Common myeloid progenitor, CD34-positive (primary cell): ENCODE results near the gene CCDC39.
"Not testable (repeated sequence)": the region's sequence is repeated elsewhere in the genome, so short reads cannot be mapped to it uniquely, and the experiment has no call there.

Source experiments
- CTCF ChIA-PET: fragments of 350-600 bp; sonication (Branson Sonifier 250); formaldehyde crosslinking; loops from one replicate; lab custom pipeline; 2021; ENCODE audit warnings: antibody characterized with exemption; lab: Charles Lee
- POLR2A ChIA-PET: fragments of 350-600 bp; sonication (Branson Sonifier 250); formaldehyde crosslinking; loops from one replicate; lab custom pipeline; 2021; ENCODE audit warnings: antibody characterized with exemption; lab: Charles Lee
- DNase-seq, 3 donors: peaks; one replicate each; pipeline versions ENCODE4 v3.0.0 to v3.0.0-alpha.2; 2013
- H3K27ac ChIP-seq, 2 experiments: 1 replicate in 1 of 2; 2 replicates in 1 of 2; pipeline ENCODE4 v1.7.0; 2013; ENCODE audit warnings: inconsistent platforms in 2 of 2, low read length in 2 of 2, mild to moderate bottlenecking in 2 of 2, low read depth in 1 of 2, moderate library complexity in 1 of 2; ENCODE audit not compliant: severe bottlenecking in 2 of 2, insufficient read depth in 1 of 2, poor library complexity in 1 of 2
- H3K27me3 ChIP-seq, 5 experiments: replicated peaks in 2 of 5; 1 replicate in 3 of 5; 2 replicates in 2 of 5; pipeline versions ENCODE4 v1.6.1 to v1.7.0; 2013; ENCODE audit warnings: low read length in 4 of 5, mild to moderate bottlenecking in 2 of 5, moderate library complexity in 2 of 5, inconsistent platforms in 1 of 5; ENCODE audit not compliant: insufficient read depth in 5 of 5, control insufficient read depth in 4 of 5
- H3K36me3 ChIP-seq, 4 experiments: 1 replicate in 2 of 4; 2 replicates in 2 of 4; pipeline versions ENCODE4 v1.6.1 to v1.7.0; 2013; ENCODE audit warnings: low read length in 3 of 4, control low read depth in 1 of 4, mild to moderate bottlenecking in 1 of 4; ENCODE audit not compliant: control insufficient read depth in 4 of 4, insufficient read depth in 4 of 4
- H3K4me1 ChIP-seq, 4 experiments: 1 replicate in 3 of 4; 2 replicates in 1 of 4; pipeline versions ENCODE4 v1.6.1 to v1.7.1; 2013; ENCODE audit warnings: low read length in 3 of 4, mild to moderate bottlenecking in 3 of 4, control low read depth in 1 of 4, inconsistent platforms in 1 of 4, moderate library complexity in 1 of 4; ENCODE audit not compliant: control insufficient read depth in 4 of 4, insufficient read depth in 4 of 4; ENCODE audit errors: control extremely low read depth in 1 of 4
- H3K4me3 ChIP-seq, 7 experiments: 1 replicate in 4 of 7; 2 replicates in 3 of 7; pipeline versions ENCODE4 v1.5.1 to v1.7.0; 2013; ENCODE audit warnings: mild to moderate bottlenecking in 7 of 7, low read length in 6 of 7, moderate library complexity in 6 of 7, inconsistent platforms in 2 of 7, low read depth in 2 of 7, control low read depth in 1 of 7; ENCODE audit not compliant: insufficient read depth in 4 of 7, control insufficient read depth in 1 of 7; ENCODE audit errors: extremely low read depth in 1 of 7
- H3K9me3 ChIP-seq, 5 experiments: 1 replicate in 4 of 5; 2 replicates in 1 of 5; pipeline versions ENCODE4 v1.6.1 to v1.7.1; 2013; ENCODE audit warnings: low read length in 4 of 5, mild to moderate bottlenecking in 2 of 5, inconsistent platforms in 1 of 5, low read depth in 1 of 5, moderate library complexity in 1 of 5; ENCODE audit not compliant: control insufficient read depth in 4 of 5, insufficient read depth in 2 of 5; ENCODE audit errors: control extremely low read depth in 1 of 5
- WGBS: methylation state at CpG from one replicate; pipeline ENCODE4 v1.1.5; 2013; ENCODE audit not compliant: insufficient coverage; 5-methylcytosine and 5-hydroxymethylcytosine counted together

Gene CCDC39

GRCh38 chr3:180630371-180630770, 48.9 kb downstream of the CCDC39 start:
- no peaks in the 10 kb centered on the region for H3K4me1 ChIP-seq
- no peak overlapping the region for H3K27ac ChIP-seq
- DNase-seq: no peak
- ChIA-PET CTCF (interaction anchor here (0.6 kb wide), 1 partner anchor 547 kb away, joined by 3 read pairs; no protein-coding TSS in a partner anchor), POLR2A (no interaction called here)
- peaks cover 0 to 14% (median 5%) of the 10 kb centered on the region in 5 experiments for H3K27me3 ChIP-seq
- H3K36me3 ChIP-seq: peaks cover 2 to 8% (median 6%) of the 10 kb centered on the region in 4 experiments
- H3K9me3 ChIP-seq: peaks cover 0 to 2% (median 0%) of the 10 kb centered on the region in 5 experiments
- no peak overlapping the region for H3K4me3 ChIP-seq

DNA sequence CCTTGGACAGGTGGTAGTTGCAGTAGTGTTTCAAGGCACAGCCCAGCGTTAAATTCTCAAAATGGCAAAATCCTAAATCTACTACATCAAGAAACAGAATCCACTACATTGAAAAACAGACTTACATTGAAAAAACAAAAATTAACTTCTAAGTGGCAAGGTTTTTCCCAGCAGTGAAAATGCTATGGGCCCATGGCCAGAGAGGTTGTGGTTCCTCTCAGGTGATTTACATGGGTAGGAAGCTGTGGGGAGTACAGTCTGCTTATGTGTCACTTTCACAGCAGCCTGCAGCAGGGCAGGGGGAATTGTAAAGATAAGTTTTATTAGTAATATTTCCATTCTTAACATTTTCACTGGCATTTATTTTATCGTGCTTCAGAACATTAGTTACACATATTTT, 52.4 kb downstream of the CCDC39 start:
- Histone ChIP-seq H3K4me1 (no peaks in the 10 kb centered on the region), H3K9me3 (peaks cover 0 to 15% (median 2%) of the 10 kb centered on the region in 5 experiments), H3K36me3 (peaks cover 5 to 8% (median 6%) of the 10 kb centered on the region in 4 experiments), H3K4me3 (no peak overlapping the region), H3K27me3 (peaks cover 0 to 2% (median under 1%) of the 10 kb centered on the region in 5 experiments), H3K27ac (no peak overlapping the region)
- no peak for DNase-seq
- ChIA-PET CTCF (no interaction called here), POLR2A (no interaction called here)
- no CpG with 5 or more reads among the region's 2 CpGs for WGBS

GRCh38 chr3:180624714-180625113, 54.6 kb downstream of the CCDC39 start:
- no CpG with 5 or more reads among the region's 2 CpGs for WGBS
- CTCF ChIA-PET: no interaction called here

DNA sequence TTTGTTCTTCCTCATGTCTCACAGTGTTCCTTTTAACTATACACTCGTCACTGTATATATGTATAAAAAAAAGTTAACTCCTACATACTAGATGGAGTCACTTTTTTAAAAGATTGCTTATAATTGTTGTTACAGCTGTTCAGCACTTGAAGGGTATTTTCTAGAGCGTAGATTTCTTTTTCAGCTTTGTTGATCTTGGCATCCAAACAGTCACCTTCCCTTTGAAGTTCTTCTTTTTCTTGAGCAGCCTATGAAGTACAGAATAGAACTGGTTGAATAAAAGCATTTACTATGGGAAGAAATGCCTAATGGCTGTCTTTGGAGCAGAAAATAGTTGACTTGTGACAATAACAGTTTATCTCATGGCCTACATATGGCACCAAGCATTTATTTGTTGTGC, 59.6 kb downstream of the CCDC39 start:
- H3K4me1 ChIP-seq: no peaks in the 10 kb centered on the region

More at GRCh38 chr3:180624714-180625113, 54.6 kb downstream of the CCDC39 start:
- H3K36me3 ChIP-seq: peaks cover 5 to 8% (median 6%) of the 10 kb centered on the region in 4 experiments
- POLR2A ChIA-PET: no interaction called here
- no peak overlapping the region for H3K4me3 ChIP-seq
- H3K27ac ChIP-seq: no peak overlapping the region
- no peaks in the 10 kb centered on the region for H3K4me1 ChIP-seq
- peaks cover 0 to 15% (median 2%) of the 10 kb centered on the region in 5 experiments for H3K9me3 ChIP-seq
- no peak for DNase-seq
- H3K27me3 ChIP-seq: no peaks in the 10 kb centered on the region

GRCh38 chr3:180618563-180618962, 60.7 kb downstream of the CCDC39 start:
- no CpG with 5 or more reads among the region's 2 CpGs for WGBS
- H3K9me3 ChIP-seq, H3K4me3 ChIP-seq, H3K36me3 ChIP-seq, POLR2A ChIA-PET, H3K27ac ChIP-seq, CTCF ChIA-PET, DNase-seq, H3K4me1 ChIP-seq, H3K27me3 ChIP-seq: not testable (repeated sequence)

More for the DNA sequence above, 59.6 kb downstream of the CCDC39 start:
- Histone ChIP-seq H3K27ac (no peak overlapping the region), H3K27me3 (no peaks in the 10 kb centered on the region), H3K4me3 (no peak overlapping the region), H3K9me3 (peaks cover 0 to 15% (median 0%) of the 10 kb centered on the region in 5 experiments), H3K36me3 (peaks cover 0 to 2% (median under 1%) of the 10 kb centered on the region in 4 experiments)
- POLR2A ChIA-PET: no interaction called here
- CTCF ChIA-PET: no interaction called here
- no peak for DNase-seq
- 80% methylated on average over 1 of the region's 2 CpGs for WGBS

DNA sequence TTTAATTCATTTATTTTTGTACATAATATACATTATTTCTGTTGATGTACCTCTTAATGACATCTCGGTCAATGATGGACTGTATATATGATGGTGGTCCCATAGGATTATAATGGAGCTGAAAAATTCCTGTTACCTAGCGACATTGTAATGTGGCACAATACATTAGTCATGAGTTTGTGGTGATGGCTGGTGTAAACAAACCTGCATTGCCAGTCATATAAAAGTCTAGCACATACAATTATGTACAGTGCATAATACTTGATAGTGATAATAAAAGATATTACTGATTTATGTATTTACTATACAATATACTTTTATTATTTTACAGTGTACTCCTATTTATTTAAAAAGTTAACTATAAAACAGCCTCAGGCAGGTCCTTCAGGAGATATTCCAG, 62.2 kb downstream of the CCDC39 start:
- POLR2A ChIA-PET: no interaction called here
- no peak overlapping the region for H3K4me3 ChIP-seq
- CTCF ChIA-PET: no interaction called here
- H3K4me1 ChIP-seq: no peaks in the 10 kb centered on the region
- peaks cover 0 to 18% (median 8%) of the 10 kb centered on the region in 4 experiments for H3K36me3 ChIP-seq
- H3K27me3 ChIP-seq: no peaks in the 10 kb centered on the region
- H3K27ac ChIP-seq: no peak overlapping the region
- WGBS: no CpG with 5 or more reads among the region's 2 CpGs
- peaks cover 0 to under 1% (median 0%) of the 10 kb centered on the region in 5 experiments for H3K9me3 ChIP-seq
- no peak for DNase-seq

DNA sequence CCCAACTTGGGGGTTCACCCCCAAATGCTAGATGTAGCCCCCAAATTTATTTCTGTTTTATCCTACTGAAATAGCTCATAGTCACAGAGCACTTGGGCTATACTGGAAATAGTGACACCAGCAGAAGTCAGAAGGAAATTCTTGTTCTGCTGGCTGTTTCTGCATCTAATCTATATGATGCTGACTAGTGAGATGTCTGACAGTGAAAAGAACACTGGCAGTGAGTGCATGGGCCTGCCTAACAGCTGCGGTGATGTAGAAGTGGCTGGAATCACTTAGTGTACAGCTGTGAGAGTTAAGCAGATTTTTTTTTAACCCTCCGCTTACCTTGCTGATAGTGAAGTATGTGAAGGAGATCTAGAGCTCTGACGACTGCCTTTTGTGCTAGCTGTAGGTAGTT, 63.3 kb downstream of the CCDC39 start:
- DNase-seq: no peak
- peaks cover 0 to 28% (median 15%) of the 10 kb centered on the region in 4 experiments for H3K36me3 ChIP-seq
- no peak overlapping the region for H3K27ac ChIP-seq
- no peaks in the 10 kb centered on the region for H3K9me3 ChIP-seq
- ChIA-PET POLR2A (interaction anchor here (0.8 kb wide), 1 partner anchor 11 kb away, joined by 3 read pairs; no protein-coding TSS in a partner anchor), CTCF (no interaction called here)
- no peaks in the 10 kb centered on the region for H3K27me3 ChIP-seq
- no CpG with 5 or more reads among the region's 3 CpGs for WGBS
- H3K4me3 ChIP-seq: no peak overlapping the region
- no peaks in the 10 kb centered on the region for H3K4me1 ChIP-seq
